Caco-2 (cell line): ENCODE results near the gene ASZ1. TPM values are rescaled to one million over a fixed set of nuclear protein-coding genes. Genes with fewer than 3 reads are reported as not detected.
A peak's percentile ranks its signal among the peaks of the same experiment; 100 is the strongest.

ENCODE experiments used
- BruUV-seq: library from RNA; stranded (reverse); fragments of 400-500 nt; replicated peaks from 2 replicates; lab custom pipeline; 2021; lab: Mats Ljungman, UMichigan
- CTCF ChIA-PET: fragments of 300-600 bp; sonication (Branson Sonifier 250); formaldehyde crosslinking; loops from one replicate; lab custom pipeline; 2022; ENCODE audit warnings: antibody characterized with exemption; lab: Charles Lee
- POLR2A ChIA-PET: fragments of 300-600 bp; sonication (Branson Sonifier 250); formaldehyde crosslinking; loops from one replicate; lab custom pipeline; 2022; ENCODE audit warnings: antibody characterized with exemption; lab: Charles Lee
- DNase-seq, 2 experiments: peaks; one replicate each; pipeline versions ENCODE4 v3.0.0 to v3.0.0-alpha.2; 2020 to 2022
- H3K27me3 ChIP-seq: replicated peaks from 2 replicates; pipeline ENCODE4 v1.6.0; 2011; ENCODE audit warnings: low read length; ENCODE audit not compliant: control insufficient read depth, insufficient read depth
- H3K36me3 ChIP-seq: 2 replicates; pipeline ENCODE4 v1.5.1; 2011; ENCODE audit warnings: low read length; ENCODE audit not compliant: control insufficient read depth, insufficient read depth
- H3K4me1 ChIP-seq: fragments of 250-450 bp; sonication (Bioruptor Pico); 2 replicates; pipeline ENCODE4 v1.5.1; 2020; ENCODE audit warnings: mild to moderate bottlenecking
- H3K4me3 ChIP-seq: 2 replicates; pipeline ENCODE4 v1.5.1; 2011; ENCODE audit warnings: low read depth, mild to moderate bottlenecking, control low read depth, low read length
- H3K9me3 ChIP-seq: fragments of 250-450 bp; sonication (Bioruptor Pico); 2 replicates; pipeline ENCODE4 v1.5.1; 2020; ENCODE audit warnings: mild to moderate bottlenecking, moderate library complexity
- H3K27ac Mint-ChIP-seq: one replicate; pipeline ENCODE4 v1.8.0; 2022; ENCODE audit warnings: mixed read lengths; ENCODE audit not compliant: unreplicated experiment
- H3K27me3 Mint-ChIP-seq: one replicate; pipeline ENCODE4 v1.8.0; 2022; ENCODE audit warnings: mixed read lengths; ENCODE audit not compliant: insufficient read depth, unreplicated experiment
- H3K36me3 Mint-ChIP-seq: one replicate; pipeline ENCODE4 v1.8.0; 2022; ENCODE audit warnings: mild to moderate bottlenecking, mixed read lengths; ENCODE audit not compliant: insufficient read depth, unreplicated experiment
- H3K4me1 Mint-ChIP-seq: one replicate; pipeline ENCODE4 v1.8.0; 2022; ENCODE audit warnings: low read depth, mixed read lengths; ENCODE audit not compliant: unreplicated experiment
- H3K4me3 Mint-ChIP-seq: one replicate; pipeline ENCODE4 v1.8.0; 2022; ENCODE audit warnings: mild to moderate bottlenecking, moderate library complexity, mixed read lengths; ENCODE audit not compliant: unreplicated experiment
- H3K9me3 Mint-ChIP-seq: one replicate; pipeline ENCODE4 v1.8.0; 2022; ENCODE audit warnings: mixed read lengths; ENCODE audit not compliant: unreplicated experiment
- intact Hi-C: fragments of 100-400 bp; cut with micrococcal nuclease; formaldehyde crosslinking; loops from one replicate; pipeline ENCODE4 v1.10.0; 2022; ENCODE audit not compliant: unreplicated experiment
- total RNA-seq: library from RNA; stranded (reverse); gene quantifications from 2 replicates; pipeline ENCODE4 v1.2.3, GENCODE V29; 2022
- TF ChIP-seq, protein P1 (sequence below), 2 experiments: fragments of 200-600 bp in 1 of 2; IDR thresholded peaks; 1 replicate in 1 of 2; 2 replicates in 1 of 2; pipeline versions ENCODE4 v1.5.1 to v1.8.0; 2011 to 2022; ENCODE audit warnings: antibody characterized with exemption in 1 of 2, control low read depth in 1 of 2, inconsistent platforms in 1 of 2, low read depth in 1 of 2, low read length in 1 of 2, mild to moderate bottlenecking in 1 of 2, moderate library complexity in 1 of 2; ENCODE audit not compliant: insufficient read depth in 1 of 2, severe bottlenecking in 1 of 2, unreplicated experiment in 1 of 2

Gene ASZ1
- total RNA-seq, 1 experiment from 2014 or later: not detected

DNA sequence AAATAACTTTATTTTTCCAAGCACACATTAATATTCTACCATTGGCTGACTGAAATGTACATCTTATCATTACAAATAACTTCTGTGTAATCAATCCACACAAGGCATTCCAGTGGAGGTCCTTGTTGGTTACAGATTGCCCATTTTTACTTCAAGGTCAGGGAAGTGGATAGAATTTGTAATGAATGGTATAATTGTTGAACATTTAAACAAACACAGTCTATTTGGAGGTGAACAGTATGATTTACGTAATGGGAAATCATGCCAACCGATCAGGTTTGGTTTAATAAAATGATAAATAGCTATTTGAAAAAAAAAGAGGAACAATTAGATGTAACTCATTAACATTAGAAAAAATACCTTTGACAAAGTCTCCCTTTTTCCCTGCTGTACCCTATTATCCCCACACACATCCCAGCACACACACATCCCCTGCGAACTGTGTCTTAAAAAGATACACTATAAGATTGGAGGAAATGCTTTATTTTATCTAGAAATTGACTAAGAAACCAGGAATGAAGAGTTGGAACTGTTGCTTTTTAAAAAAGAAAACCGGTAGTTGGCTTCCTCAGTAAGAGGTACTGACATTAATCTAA lies 19.0 kb upstream of the ASZ1 start:
- Mint-ChIP-seq H3K27ac (no peak overlapping the region), H3K4me1 (peaks cover 8% of the 10 kb centered on the region), H3K36me3 (no peaks in the 10 kb centered on the region), H3K9me3 (peaks cover 19% of the 10 kb centered on the region), H3K4me3 (no peak overlapping the region), H3K27me3 (no peaks in the 10 kb centered on the region)
- TF ChIP-seq, protein P1, sequence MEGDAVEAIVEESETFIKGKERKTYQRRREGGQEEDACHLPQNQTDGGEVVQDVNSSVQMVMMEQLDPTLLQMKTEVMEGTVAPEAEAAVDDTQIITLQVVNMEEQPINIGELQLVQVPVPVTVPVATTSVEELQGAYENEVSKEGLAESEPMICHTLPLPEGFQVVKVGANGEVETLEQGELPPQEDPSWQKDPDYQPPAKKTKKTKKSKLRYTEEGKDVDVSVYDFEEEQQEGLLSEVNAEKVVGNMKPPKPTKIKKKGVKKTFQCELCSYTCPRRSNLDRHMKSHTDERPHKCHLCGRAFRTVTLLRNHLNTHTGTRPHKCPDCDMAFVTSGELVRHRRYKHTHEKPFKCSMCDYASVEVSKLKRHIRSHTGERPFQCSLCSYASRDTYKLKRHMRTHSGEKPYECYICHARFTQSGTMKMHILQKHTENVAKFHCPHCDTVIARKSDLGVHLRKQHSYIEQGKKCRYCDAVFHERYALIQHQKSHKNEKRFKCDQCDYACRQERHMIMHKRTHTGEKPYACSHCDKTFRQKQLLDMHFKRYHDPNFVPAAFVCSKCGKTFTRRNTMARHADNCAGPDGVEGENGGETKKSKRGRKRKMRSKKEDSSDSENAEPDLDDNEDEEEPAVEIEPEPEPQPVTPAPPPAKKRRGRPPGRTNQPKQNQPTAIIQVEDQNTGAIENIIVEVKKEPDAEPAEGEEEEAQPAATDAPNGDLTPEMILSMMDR (IDR thresholded peaks at IDR 0.05; ENCODE audit: insufficient read depth in 1 of 2, low read depth in 1 of 2, low read length in 1 of 2, severe bottlenecking in 1 of 2, unreplicated experiment in 1 of 2): no peak
- 0 out of 2 replicates have a peak, but pooled peaks cover 10% of the 10 kb centered on the region for H3K4me1 ChIP-seq
- no peaks in the 10 kb centered on the region for H3K36me3 ChIP-seq
- CTCF ChIA-PET: no interaction called here
- no TSS peak for BruUV-seq
- no peaks in the 10 kb centered on the region for H3K9me3 ChIP-seq
- intact Hi-C loops: no loop called here
- no peak overlapping the region for H3K4me3 ChIP-seq
- no peaks in the 10 kb centered on the region for H3K27me3 ChIP-seq
- no peak for DNase-seq
- POLR2A ChIA-PET: no interaction called here

DNA sequence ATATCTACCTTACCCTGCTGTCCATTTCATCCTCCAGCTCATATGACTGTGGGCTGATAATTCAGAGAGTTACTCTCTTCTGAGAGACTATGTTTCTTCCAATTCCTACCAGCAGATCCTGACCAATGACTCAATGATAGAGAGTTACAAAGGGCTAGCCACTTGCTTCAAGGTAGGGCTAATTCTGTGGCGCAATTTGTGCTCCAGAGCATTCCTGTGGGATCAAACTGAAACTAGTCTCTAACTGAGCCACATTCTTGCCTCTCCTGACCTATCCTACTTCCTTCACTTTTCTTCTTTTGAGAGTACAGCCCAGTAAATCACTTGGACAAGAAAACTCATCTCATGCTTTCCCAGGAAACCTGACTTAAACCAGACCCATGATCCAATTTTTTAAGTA lies 17.9 kb upstream of the ASZ1 start:
- Histone ChIP-seq H3K9me3 (no peaks in the 10 kb centered on the region; the same call in 1 of the 2 replicates), H3K4me1 (0 out of 2 replicates have a peak, but pooled peaks cover 10% of the 10 kb centered on the region), H3K4me3 (no peak overlapping the region), H3K36me3 (no peaks in the 10 kb centered on the region), H3K27me3 (no peaks in the 10 kb centered on the region)
- ChIA-PET POLR2A (no interaction called here), CTCF (no interaction called here)
- no TSS peak for BruUV-seq
- TF ChIP-seq, protein P1 (IDR thresholded peaks at IDR 0.05; ENCODE audit: insufficient read depth in 1 of 2, low read depth in 1 of 2, low read length in 1 of 2, severe bottlenecking in 1 of 2, unreplicated experiment in 1 of 2): no peak
- intact Hi-C loops: no loop called here
- Mint-ChIP-seq H3K27ac (no peak overlapping the region), H3K36me3 (no peaks in the 10 kb centered on the region), H3K4me3 (no peak overlapping the region), H3K4me1 (peaks cover 8% of the 10 kb centered on the region), H3K27me3 (no peaks in the 10 kb centered on the region), H3K9me3 (peaks cover 17% of the 10 kb centered on the region)
- DNase-seq: peak in 1 of 2 experiments; percentile 9

DNA sequence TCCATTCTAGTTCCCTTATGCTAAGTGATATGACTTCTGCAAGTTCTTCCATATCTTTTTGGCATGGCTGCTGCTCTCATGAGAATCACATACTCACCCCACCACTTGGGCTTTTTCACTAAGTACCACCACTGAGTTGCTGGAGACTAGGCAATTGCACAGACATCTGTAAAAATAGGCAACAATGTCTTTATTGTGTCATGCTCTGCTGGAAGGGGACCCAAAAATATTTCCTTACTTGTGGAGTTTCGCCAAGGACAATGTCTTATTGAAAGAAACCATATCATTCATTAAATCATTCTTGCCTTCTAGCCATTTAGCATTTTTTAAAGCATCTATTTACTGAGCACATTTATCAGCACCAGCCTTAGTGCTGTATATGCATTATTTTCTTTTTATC lies 17.4 kb upstream of the ASZ1 start:
- Histone ChIP-seq H3K9me3 (no peaks in the 10 kb centered on the region; the same call in 1 of the 2 replicates), H3K4me1 (0 out of 2 replicates have a peak, but pooled peaks cover 10% of the 10 kb centered on the region), H3K27me3 (no peaks in the 10 kb centered on the region), H3K4me3 (no peak overlapping the region), H3K36me3 (no peaks in the 10 kb centered on the region)
- Mint-ChIP-seq H3K4me3 (no peak overlapping the region), H3K27ac (no peak overlapping the region), H3K4me1 (peaks cover 8% of the 10 kb centered on the region), H3K9me3 (peaks cover 12% of the 10 kb centered on the region), H3K36me3 (no peaks in the 10 kb centered on the region), H3K27me3 (no peaks in the 10 kb centered on the region)
- CTCF ChIA-PET: no interaction called here
- intact Hi-C loops: no loop called here
- TF ChIP-seq, protein P1 (IDR thresholded peaks at IDR 0.05; ENCODE audit: insufficient read depth in 1 of 2, low read depth in 1 of 2, low read length in 1 of 2, severe bottlenecking in 1 of 2, unreplicated experiment in 1 of 2): no peak
- BruUV-seq: no TSS peak
- POLR2A ChIA-PET: no interaction called here
- no peak for DNase-seq
